Measurements from ENCODE around the gene PIGQ.

The PIGQ gene

GRCh38 chr16:582218-582613, 12.4 kb downstream of the PIGQ start:
- no peak for TF ChIP-seq CTCF (IDR thresholded peaks at IDR 0.05; ENCODE audit: borderline replicate concordance, control extremely low read depth, extremely low read depth, insufficient read depth, missing control alignments)
- in situ Hi-C loops (cut with MboI; ENCODE audit: low sequenced_read_pairs, unreplicated experiment) = no loop called here
- no peak for DNase-seq (ENCODE audit: low spot score)

- in situ Hi-C loops (cut with MboI; ENCODE audit: low sequenced_read_pairs, unreplicated experiment) = no loop called here
- DNase-seq (ENCODE audit: low spot score) = no peak
- TF ChIP-seq CTCF (IDR thresholded peaks at IDR 0.05; ENCODE audit: borderline replicate concordance, control extremely low read depth, extremely low read depth, insufficient read depth, missing control alignments) = no peak
These were observed 13.0 kb downstream of the PIGQ start for GRCh38 chr16:582614-583331.

- TF ChIP-seq CTCF (IDR thresholded peaks at IDR 0.05; ENCODE audit: borderline replicate concordance, control extremely low read depth, extremely low read depth, insufficient read depth, missing control alignments) = no peak
- no peak for DNase-seq (ENCODE audit: low spot score)
- in situ Hi-C loops (cut with MboI; ENCODE audit: low sequenced_read_pairs, unreplicated experiment) = no loop called here
These were observed 13.7 kb downstream of the PIGQ start for GRCh38 chr16:583470-583814.

GRCh38 chr16:583815-584591, 14.2 kb downstream of the PIGQ start:
- no peak for DNase-seq (ENCODE audit: low spot score)
- no peak for TF ChIP-seq CTCF (IDR thresholded peaks at IDR 0.05; ENCODE audit: borderline replicate concordance, control extremely low read depth, extremely low read depth, insufficient read depth, missing control alignments)
- in situ Hi-C loops (cut with MboI; ENCODE audit: low sequenced_read_pairs, unreplicated experiment) = no loop called here

- no peak for TF ChIP-seq CTCF (IDR thresholded peaks at IDR 0.05; ENCODE audit: borderline replicate concordance, control extremely low read depth, extremely low read depth, insufficient read depth, missing control alignments)
- in situ Hi-C loops (cut with MboI; ENCODE audit: low sequenced_read_pairs, unreplicated experiment) = no loop called here
- DNase-seq (ENCODE audit: low spot score) = no peak
These were observed 15.6 kb downstream of the PIGQ start for GRCh38 chr16:585351-585750.

- in situ Hi-C loops (cut with MboI; ENCODE audit: low sequenced_read_pairs, unreplicated experiment) = no loop called here
- no peak for TF ChIP-seq CTCF (IDR thresholded peaks at IDR 0.05; ENCODE audit: borderline replicate concordance, control extremely low read depth, extremely low read depth, insufficient read depth, missing control alignments)
- DNase-seq (ENCODE audit: low spot score) = no peak
These were observed 16.4 kb downstream of the PIGQ start for GRCh38 chr16:586047-586644.
